Activated naive CD4-positive, alpha-beta T cell (primary cell): ENCODE measurements around the gene FAM50A.
A peak's percentile ranks its signal among the peaks of the same experiment; 100 is the strongest.

ENCODE experiments used
- DNase-seq, 4 experiments: peaks; one replicate each; lab custom pipeline; 2025; lab: John Stamatoyannopoulos, UW

The FAM50A gene

GRCh38 chrX:154412468-154412867, 31.5 kb upstream of the FAM50A start:
- DNase-seq, result no peak

DNA sequence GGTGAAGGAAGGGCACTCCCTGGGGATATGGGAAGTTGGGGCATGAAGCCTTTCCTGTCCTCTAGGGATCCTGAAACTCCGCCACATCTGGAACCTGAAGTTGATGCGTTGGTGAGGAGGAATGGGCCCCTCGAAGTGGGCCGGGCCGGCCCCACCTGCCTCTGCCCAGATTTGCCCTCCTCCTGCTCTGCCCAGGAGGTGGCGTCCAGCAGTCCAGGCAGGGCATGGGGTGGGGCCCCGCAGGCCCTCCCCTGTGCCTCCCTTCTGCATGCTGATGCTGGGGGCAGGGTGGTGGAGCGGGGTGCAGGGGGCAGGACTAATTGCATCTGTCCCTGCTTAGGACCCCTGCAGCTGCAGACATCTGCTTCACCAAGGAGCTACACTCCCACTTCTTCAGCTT, 30.8 kb upstream of the FAM50A start:
- no peak for DNase-seq

- DNase-seq, result no peak
Measured at GRCh38 chrX:154417157-154417556, 26.8 kb upstream of the FAM50A start.

DNA sequence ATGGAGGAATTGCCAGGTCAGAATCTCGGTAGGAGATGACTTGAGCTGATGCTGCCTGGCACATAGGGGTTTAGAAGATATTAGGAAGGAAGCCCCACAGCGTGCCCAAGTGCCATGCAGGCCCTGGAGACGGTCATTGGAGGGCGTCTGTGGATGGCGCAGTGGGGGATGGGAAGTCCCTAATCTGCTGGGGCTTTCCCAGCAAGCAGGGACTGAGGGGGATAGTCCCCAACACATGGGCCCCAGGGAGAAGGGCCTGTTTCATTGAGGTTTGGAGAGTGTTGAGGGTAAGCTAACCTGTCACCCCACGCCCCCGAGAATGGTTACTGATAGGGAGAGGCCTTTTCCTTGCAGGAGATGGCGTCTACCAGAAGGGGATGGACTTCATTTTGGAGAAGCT, 24.8 kb upstream of the FAM50A start:
- no peak for DNase-seq

- DNase-seq, result no peak
Measured at GRCh38 chrX:154419688-154420401, 24.1 kb upstream of the FAM50A start.

GRCh38 chrX:154420402-154420756, 23.6 kb upstream of the FAM50A start:
- DNase-seq, result no peak

DNA sequence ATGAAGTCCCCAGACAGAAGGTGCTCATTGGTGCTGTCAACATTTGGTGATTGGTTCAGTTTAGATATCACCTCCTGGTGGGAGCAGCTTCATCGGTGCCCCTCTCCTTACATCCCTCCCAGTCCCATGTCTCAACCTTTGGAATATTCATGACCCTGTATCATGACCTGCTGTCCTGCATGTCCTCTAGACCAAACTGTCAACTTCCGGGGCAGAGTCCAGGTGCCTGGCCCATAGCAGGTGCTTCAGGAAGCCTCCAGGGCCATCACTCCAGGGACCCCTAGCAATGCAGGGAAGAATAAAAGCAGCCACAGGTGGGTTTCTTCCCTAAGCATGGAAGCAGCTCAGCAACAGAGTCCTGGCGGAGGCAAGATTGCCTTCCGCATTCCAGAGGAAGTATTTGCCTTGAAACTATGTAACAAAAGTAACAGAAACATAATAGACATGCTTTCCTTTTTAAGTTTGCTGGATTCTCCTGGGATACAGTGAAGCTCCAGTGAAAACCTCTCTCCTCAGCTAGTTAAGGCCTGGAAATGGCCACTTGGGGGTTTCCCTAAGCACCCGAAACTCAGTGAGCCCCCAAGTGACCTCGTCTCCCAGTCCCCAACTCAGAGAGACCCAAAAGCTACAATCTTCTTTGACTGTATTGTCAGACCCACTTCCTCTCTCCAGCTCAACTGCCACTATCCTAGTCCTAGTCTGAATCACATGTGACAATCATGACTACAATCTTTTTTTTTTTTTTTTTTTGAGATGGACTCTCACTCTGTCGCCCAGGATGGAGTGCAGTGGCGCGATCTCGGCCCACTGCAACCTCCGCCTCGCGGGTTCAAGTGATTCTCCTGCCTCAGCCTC, 16.8 kb upstream of the FAM50A start:
- DNase-seq, result no peak

- DNase-seq, result peak; percentile 53 to 83 (median 70)
Measured at GRCh38 chrX:154428176-154429171, 15.5 kb upstream of the FAM50A start, which contains the start of gene ATP6AP1. TSS of gene ATP6AP1 (plus strand) at chrX:154428677. CDS start at chrX:154428693, 16 bp downstream.

GRCh38 chrX:154429711-154430110, 14.2 kb upstream of the FAM50A start:
- no peak for DNase-seq

DNA sequence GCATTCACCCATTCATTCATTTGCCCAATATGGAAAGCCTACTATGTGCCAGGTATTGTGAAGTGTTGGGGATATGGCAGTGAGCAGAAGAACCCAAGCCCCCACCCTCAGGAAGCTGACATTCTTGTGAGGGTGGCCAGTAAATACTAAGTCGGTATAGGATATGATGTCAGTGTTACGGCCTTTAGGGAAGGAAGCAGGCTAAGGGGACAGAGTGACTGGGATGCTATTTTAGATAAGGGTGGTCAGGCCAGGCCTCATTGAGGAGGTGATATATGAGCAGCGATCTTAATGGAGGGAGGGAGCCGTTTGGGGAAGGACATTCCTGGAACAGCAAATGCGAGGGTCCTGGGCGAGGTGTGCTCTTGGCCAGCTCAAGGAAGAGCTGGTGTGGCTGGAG, 13.5 kb upstream of the FAM50A start:
- DNase-seq, result no peak

- DNase-seq, result no peak
Measured at GRCh38 chrX:154430916-154431315, 13.0 kb upstream of the FAM50A start.

GRCh38 chrX:154431341-154431740, 12.6 kb upstream of the FAM50A start:
- DNase-seq, result no peak

GRCh38 chrX:154432210-154432609, 11.7 kb upstream of the FAM50A start:
- DNase-seq, result no peak

- DNase-seq, result no peak
Measured at GRCh38 chrX:154433605-154434004, 10.3 kb upstream of the FAM50A start.

DNA sequence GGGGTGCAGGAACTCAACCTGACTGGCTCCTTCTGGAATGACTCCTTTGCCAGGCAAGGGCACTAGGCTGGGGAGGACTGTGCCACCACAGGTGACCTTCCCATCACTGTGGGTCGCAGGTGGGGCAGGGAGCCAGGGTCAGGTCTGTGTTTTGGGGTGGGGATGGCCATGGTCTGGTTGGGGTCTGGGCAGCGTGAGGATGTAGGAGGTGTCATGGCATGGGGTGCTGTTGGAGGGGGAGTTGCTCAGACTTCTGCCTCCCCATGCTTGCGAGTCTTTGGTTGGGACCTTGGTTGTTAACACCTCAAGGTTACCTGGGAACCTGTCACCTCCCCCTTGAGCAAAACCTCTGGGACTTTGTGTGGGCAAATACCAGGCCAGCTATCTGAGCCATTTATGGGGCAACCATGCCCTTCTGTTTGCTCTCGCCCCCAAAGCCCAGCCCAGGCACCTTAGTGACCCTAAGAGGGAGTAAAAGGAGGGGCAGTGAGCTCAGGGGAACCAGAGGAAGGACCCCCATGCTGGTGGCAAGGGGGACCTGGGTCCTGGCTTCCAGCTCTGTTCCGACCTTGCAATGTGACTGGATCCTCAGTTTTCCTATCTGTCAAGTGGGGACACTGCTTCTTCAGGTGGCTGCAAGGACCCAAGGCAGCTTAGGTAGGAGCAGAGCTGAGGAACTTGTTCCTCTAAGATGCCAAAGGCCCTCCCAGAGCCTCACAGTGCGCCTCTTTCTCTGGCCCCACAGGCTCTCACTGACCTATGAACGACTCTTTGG, 9.4 kb upstream of the FAM50A start:
- no peak for DNase-seq

DNA sequence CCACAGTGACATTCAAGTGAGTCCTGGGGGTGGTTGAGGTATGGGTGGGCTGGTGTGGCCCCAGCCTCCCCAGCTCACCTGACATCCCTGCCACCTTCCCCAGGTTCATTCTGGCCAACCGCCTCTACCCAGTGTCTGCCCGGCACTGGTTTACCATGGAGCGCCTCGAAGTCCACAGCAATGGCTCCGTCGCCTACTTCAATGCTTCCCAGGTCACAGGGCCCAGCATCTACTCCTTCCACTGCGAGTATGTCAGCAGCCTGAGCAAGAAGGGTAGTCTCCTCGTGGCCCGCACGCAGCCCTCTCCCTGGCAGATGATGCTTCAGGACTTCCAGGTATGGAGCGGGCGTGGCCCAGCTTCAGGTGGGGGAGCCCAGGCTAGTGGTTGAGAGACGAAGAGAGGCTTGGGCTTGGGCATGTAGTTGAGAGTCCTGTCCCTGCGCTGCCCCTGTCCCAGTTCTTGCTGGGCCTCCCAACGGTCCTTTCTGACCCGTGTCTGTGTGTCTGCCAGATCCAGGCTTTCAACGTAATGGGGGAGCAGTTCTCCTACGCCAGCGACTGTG, 8.7 kb upstream of the FAM50A start:
- DNase-seq, result no peak

GRCh38 chrX:154436374-154436982, 7.5 kb upstream of the FAM50A start:
- peak in 1 of 4 experiments; percentile 49 for DNase-seq

DNA sequence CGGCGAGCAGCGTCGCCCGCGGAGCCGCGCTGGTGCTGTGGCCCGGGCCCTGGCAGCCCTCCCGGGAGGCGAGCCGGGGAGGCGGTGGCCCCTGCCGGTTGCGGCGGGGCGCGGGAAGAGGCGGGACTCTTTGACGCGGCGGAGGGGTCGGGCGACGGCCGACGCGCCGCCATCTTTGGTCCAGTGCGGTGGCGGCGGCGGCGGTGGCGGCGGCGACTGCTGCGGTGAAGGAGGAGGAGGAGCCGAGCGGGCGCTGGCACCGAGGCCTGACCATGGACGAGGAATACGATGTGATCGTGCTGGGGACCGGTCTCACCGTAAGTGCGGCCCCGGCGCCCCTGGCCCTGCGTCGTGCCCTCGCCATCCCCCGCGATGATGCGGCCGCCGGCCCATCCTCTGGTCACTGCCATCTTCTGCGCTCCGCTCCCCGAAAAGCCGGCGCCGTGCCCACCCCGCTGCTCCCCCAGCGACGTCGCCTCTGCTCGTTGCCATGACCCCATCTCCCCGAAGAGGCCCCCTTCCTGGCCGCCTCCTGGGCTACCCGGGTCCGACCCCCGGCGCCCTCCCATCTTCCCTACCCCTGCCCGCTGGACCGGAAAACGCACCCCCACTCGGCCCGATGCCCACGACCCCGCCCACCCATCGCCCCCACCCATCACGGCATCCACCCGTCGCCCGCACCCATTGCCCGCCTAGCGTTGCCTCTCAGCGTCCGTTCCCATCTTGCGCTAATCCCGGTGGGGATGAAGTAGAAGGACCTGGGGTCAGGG, 6.8 kb upstream of the FAM50A start, which contains the start of gene GDI1:
Gene GDI1 (plus strand): TSS at position 172 of the 770 bp plus-strand sequence. CDS start 101 bp downstream, at position 273.
- DNase-seq, result peak in 2 of 4 experiments; percentile 18 to 49
